ENCODE results near the gene EPB41L4B.
"Not testable (repeated sequence)": the region's sequence is repeated elsewhere in the genome, so short reads cannot be mapped to it uniquely, and the experiment has no call there.

EPB41L4B gene

GRCh38 chr9:109156708-109157107, 164.2 kb downstream of the EPB41L4B start:
- DNase-seq: no peak

GRCh38 chr9:109150925-109151545, 169.8 kb downstream of the EPB41L4B start:
- no peak for DNase-seq

DNA sequence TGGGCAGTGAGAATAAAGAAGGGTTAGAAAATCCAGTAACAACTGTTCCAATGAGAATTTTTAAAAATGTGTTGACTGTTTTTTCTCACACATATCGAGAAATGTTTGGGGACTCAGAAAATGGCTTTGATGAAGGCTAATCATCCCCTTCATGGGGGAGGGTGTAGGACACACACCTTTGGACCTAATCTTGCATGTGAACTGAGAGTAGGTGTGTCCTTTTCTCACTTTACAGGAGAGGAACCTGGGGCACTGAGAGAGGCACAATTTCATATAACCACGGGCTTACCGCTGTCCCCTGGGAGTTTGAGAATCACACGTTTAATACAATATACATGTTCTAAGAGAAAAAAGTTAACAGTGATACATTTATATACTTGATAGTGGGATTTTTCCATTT, 171.1 kb downstream of the EPB41L4B start:
- DNase-seq: no peak

DNA sequence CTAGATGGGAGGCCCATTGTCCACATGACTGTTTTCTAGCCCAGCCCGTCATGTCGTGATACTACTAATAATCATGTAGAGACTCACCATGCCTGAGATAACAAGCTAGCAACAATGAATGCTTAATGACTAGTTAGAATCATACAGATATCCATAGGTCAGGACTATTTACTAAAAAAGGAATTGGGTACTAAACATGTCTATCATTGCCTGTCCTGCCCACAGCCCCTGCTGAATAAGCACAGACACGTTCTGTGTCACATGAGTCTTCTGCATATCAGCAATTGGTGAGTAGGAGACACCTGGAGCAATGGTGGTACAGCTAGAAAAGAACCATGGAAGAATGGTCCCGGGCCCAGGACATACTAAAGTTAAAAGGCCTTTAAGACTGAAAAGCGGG, 171.8 kb downstream of the EPB41L4B start:
- DNase-seq: no peak

DNA sequence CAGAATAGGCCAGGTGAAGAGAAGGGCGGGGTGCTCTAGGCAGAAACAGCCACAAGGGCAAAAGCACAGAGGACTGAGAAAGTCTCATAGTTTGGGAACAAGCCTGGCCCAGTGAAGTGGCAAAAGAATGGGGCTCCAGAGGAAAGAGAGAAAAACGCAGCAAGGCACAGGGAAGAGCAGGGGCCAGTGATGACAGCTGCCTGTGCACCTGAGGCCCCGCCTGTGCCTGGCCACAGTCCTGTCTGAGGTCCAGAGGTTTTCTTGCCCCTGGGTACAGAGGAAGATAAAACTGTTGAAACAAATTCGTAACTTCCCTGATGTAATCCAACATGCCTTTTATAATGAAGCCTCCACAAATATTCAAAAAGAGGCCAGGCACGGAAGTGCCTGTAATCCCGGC, 175.8 kb downstream of the EPB41L4B start:
- no peak for DNase-seq

DNA sequence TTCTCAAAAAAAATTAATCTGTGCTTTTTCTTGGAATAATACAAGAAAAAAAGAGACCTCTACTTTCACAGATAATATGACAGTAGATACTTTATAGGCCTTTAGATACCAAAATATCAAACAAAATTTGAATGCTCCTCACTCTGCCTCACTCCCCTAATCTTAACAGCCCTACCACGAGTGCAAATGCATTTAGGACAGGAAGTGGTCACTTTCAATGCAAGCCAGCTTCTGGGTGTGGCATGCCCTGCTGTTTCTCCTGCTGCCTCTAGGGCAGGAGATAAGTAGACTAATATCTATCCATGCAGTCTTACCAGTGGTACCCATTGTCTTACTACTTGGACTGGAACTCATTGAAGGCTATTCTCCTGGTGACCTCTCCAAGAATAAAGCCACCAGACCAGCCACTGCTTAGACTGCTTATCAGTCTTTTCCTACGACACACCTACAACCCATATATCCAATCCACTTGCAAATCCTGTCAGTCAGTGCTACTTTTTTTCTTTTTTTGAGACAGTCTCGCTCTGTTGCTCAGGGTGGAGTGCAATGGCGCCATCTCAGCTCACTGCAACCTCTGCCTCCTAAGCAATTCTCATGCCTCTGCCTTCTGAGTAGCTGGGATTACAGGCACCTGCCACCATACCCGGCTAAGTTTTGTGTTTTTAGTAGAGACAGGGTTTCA, 176.8 kb downstream of the EPB41L4B start:
- no peak for DNase-seq

- DNase-seq: no peak
These were observed 179.5 kb downstream of the EPB41L4B start for GRCh38 chr9:109141375-109141774.

- no peak for DNase-seq
These were observed 181.0 kb downstream of the EPB41L4B start for GRCh38 chr9:109139851-109140250.

GRCh38 chr9:109138421-109138820, 182.4 kb downstream of the EPB41L4B start:
- no peak for DNase-seq

DNA sequence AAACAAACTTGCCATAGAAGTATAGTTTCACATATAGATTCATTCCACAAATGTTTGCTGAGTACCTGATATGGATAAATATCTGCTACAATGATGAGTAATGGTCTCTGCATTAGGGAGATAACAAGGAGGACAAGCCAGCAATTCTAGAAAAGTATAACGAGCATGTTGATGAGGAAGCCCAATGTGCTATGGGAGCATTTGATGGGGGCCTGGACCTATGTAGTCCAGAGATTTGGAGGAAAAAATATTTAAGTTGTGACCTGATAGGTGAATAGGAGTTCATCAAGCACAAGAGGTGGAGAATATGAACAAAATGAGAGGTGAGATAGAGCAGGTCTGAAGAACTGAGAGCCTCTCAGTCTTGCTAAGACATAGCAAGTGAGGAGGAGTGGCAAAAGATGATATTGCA, 186.7 kb downstream of the EPB41L4B start:
- no peak for DNase-seq

DNA sequence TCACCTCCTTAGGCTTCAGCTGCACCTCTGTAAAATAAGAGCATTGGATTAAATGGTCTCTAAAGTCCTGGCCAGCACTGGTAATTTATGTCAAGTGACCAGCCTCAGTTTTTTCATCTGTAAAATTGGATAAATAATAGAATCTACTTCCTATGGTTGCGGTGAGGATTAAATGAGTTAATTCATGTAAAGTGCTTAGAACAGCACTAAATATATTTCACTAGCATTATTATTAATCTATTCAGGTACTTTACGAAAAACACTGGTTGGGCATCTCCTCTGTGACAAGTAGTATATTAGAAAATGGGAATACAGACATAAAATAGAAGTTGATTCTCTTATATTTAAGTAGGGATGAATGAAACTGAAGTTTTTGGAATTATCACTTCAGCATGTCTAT, 187.3 kb downstream of the EPB41L4B start:
- DNase-seq: no peak

GRCh38 chr9:109132567-109133021, 188.3 kb downstream of the EPB41L4B start:
- DNase-seq: no peak

DNA sequence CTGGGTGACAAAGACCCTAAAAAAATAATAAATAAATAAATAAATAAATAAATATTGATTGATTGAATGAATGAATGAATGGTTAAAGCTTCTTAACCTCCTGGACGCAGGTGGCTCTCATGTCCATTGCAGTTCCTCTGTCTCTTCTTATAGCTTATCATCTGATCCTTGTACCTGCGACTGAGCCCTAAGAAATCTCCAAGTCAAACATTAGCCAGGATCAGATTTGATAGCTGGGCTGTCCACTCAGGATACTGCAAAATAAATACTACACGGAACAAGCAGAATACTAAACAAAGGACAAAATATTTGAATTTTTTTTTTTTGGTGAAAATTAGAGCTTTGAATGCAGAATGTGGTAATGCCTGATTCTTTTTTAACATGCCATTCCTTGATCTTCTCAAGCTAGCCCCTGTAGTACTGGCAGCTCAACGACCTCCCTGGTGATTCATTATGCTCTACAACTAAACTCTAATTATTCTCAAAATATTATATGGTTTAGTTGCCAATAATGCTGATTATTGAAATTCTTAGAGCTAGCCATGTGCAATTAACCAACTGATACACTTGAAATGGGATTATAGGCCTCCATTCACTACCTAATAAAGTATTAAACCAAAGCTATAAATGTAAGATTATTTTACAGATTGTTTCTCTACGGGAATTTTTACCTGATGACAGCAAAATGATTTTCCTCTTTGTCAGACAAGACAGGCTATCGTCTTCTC, 191.2 kb downstream of the EPB41L4B start:
- no peak for DNase-seq

- DNase-seq: not testable (repeated sequence)
These were observed 194.2 kb downstream of the EPB41L4B start for GRCh38 chr9:109126671-109127070.

GRCh38 chr9:109124121-109124520, 196.7 kb downstream of the EPB41L4B start:
- DNase-seq: no peak

DNA sequence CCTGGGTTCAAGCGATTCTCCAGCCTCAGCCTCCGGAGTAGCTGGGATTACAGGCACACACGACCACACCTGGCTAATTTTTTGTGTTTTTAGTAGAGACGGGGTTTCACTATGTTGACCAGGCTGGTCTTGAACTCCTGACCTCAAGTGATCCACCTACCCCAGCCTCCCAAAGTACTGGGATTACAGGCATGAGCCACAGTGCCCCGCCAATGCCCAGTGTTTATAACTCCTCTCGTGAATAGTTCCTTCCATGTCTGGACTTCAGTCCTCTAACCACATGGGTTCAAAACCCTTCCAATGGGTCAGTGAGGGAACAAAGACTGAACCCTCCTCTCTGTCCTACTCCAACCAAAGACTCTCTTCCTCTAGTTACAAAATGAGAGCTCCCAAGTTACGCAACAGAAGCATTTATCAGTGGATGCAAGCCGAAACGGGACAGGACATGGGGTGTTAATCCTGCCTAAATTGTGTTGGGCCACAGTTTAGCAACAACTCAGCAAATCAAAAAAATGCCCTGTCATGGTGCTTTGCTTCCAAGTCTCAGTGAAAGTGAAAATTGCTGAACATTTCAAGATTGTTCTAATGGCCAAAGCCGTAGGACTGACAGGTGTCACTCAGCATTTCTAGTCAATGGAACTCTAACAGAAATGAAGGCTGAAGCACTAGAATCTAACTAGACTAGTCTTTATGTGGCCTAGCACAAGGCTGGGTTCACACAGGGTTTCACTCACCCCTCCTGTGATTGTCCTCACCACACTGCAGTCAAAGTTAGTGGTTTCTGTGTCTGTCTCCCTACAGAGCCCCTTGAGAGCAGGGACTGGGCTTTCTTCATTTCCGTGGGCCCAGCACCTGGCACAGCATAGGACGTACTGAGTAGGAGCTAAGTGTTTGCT, 197.9 kb downstream of the EPB41L4B start:
- no peak for DNase-seq
